Right lung (tissue), 5 donors: ENCODE results near the gene SOX6. TPM values are rescaled to one million over a fixed set of nuclear protein-coding genes. Genes with fewer than 3 reads are reported as not detected.

Source experiments
- DNase-seq, 2 donors: peaks; one replicate each; pipeline ENCODE4 v3.0.0-alpha.2; 2013
- polyA plus RNA-seq, 5 donors: library from polyadenylated mRNA; unstranded; fragments of 120-200 nt; gene quantifications; one replicate each; pipeline versions ENCODE4 v1.2.1 to v1.2.3, GENCODE V29; 2013; ENCODE audit warnings: inconsistent platforms in 1 of 5, low replicate concordance in 1 of 5; ENCODE audit not compliant: insufficient read length in 5 of 5, insufficient read depth in 1 of 5

The SOX6 gene
- polyA plus RNA-seq, 5 donors: 9.5 to 18.8 (median 17.2) TPM

DNA sequence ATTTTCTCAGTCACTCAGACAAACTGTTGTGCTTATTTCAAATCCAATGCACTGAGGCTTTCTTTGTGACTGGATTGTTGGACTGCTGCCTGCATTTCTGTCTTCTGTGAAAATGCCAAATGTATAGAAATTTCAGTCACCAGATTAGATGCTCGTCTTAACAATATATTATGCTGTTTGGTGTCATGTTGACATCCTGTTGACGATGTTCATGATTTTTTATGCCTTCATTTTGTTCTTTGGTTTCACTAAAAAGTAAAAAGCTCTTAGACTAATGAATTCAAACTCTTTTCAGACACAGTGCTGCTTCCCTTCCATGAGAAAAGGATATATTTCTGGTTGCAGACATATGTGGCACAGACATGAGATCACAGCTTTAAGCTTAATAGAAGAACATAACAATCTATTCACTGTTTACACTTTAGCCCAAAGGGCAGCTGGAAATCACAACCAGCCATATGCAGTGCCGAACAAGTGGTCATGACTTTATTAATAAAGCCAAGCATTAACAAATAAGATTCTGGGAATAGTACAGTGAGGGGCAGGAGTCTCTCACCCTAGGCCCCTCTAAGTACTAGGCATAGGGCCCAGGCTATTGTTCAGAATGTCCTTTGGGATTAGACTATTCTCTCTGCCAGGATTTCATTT lies 9.4 kb upstream of the SOX6 start:
- DNase-seq: peak in 1 of 2 donors; percentile 16

DNA sequence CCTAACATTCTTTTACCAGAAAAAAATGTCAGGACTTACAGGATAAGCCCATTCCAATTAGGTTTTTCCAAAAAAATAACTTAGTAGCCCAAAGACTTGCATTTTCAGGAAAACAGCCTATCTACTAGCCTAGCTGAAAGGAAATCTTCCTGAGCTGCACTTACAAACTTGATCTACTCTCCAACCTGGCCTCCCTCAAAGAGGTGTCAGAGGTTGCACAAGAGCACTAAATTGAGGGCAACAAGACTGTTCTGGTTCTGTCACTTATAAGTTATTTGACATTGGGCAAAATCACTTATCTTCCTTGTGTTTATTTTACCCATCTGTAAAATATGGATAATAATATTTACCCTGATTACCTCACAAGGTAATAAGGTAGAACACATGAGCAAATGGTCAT lies 7.9 kb upstream of the SOX6 start:
- DNase-seq: no peak

DNA sequence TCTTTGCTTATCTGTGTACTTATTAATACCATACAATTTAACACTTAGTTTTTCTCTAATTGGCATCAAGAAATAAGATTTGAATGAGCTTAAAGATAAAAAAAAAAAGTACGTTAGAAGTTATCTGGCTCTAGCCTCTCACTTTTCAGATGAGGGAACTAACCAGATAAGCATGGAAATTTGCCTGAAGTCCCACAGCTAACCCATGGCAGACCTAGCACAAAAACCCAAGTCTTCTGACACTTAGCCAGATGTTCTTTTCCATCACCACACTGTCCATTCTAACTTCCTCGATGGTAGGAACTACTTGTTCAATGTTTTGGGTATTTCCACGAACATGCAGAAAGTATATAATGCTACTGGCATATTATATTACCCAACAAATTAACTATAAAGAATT lies 7.4 kb upstream of the SOX6 start:
- DNase-seq: no peak

DNA sequence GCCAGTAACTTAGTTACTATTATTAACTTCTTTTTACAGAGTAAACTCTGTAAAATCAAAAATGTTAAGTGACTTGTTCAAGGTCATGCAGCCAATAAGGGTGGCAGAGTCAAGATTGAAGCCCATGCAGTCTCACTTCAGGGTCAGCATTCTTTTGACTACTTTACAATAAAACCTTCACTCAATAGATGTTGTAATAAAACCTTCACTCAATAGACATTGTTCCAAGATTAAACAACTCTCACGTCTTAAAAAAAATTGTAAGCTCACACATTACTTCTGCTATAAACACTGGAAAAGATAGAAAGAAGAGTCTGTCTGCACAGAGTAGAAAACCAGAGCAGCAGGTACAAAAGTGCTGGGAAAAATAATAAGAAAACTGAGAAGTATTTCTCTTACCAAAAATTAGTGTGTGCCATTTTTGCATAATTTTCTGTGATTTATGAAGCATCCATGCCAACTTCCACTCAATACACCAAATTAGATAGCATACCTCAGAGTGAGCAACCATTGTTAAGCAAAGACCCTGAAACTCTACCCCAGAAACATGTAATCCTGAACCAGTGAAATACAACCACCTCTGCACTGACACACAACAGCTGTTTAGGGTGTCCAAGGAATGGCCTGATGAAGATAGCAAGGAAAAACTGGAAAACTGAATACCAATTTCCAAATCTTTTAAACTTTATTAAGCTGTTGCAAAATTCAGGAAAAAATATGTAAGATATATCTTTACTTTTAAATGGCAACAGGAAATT lies 4.9 kb upstream of the SOX6 start:
- DNase-seq: no peak

DNA sequence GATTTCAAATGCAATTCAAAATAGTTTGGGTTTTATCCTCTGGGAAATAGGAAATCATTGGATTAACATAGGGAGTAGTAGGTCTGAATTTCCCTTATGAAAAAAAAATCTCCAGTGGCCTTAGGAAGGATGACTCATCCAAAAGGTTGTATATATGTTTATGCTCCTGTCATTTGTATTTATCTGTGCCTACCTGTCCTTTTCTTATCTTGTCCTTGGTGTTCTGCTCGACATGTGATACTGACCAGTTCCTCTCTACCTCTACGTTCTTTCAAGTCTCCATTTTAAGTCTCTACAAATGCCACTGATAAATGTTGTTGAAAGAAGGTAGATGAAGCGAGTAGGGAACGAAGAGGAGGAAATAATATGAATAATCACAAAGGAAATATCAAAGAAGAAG lies 3.0 kb upstream of the SOX6 start:
- DNase-seq: no peak

DNA sequence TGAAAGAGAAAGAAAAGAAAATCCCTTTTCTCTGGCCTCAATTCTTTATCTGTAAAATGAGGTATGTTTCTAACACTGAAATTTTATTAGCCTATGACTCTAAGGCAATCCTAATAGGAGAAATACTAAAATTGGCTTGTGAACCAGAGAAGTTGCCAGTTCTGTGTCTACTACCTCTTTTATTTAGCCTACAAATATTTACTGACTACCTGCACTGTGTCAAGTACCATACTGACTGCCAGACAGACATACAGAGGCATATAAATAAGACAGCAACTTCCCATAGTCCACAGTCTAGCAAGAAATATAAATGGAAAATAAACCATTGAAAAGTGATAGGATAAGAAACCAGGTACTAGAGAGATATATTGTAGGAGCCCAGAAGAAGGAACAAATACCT lies 2.4 kb upstream of the SOX6 start:
- no peak for DNase-seq

DNA sequence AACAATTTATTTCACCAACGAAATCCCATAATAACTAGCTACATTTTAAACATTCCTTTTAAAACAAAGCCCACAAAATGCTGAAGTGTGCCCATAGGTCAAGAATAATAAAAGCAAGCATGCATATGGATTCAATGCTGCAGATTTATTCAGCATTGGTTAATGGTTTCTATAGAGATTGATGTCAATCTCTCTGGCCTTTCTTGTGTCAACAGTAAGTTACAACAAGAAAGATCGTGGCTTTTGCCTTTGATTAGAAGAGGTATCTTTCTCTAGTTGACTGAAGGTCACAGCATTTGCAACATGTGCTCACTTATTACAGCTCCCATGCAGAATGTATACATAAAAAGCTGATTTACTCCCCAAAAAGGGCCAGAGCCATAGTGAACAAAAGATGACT lies 1.4 kb upstream of the SOX6 start:
- no peak for DNase-seq

DNA sequence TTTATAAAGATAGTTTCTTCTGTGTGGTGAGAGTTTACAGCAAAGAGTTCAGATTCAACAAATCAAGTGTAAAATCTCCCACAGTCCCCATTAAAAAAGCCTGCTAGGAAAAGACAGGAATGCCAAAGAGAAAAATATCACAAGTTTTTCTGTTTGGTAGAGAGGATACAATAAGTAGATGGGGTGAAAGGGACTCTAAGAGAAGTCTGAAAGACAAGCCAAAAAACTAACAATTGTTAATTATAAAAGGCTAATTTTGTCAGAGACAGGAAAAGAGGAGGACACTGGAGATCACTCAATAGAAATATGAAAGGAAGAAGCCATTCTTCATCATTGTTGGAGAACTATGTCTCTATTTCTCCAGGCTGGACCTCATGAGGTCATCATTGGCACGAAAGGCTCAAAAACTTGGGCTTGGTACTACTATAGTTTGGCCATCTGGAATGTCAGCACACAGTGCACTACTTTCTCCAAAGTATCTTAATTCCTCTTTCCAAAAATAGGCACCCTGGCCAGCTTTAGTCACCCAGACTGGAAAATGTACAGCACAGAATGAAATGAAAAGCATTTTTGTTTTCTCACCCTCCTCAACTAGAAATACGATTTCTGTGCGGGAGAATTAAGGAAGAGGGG lies 531 bp upstream of the SOX6 start:
- no peak for DNase-seq

DNA sequence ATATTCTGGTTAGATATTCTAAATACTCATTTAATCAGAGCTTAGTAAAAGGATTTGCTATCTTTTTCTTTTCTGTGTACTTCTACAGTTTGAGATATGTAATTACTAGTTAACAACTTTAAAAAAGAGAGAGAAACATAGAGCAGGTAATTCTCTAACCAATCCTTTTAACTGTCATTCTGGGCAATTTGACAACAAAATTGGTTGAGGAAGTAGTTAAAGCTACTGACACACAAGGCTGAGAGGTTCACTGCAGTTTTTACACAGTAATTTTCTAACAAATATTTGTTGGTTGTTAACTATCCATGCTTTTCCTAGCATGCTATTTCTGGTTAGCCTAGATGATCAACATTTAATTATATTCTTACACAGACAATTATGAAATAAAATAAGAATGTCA lies 3.6 kb downstream of the SOX6 start:
- DNase-seq: no peak

DNA sequence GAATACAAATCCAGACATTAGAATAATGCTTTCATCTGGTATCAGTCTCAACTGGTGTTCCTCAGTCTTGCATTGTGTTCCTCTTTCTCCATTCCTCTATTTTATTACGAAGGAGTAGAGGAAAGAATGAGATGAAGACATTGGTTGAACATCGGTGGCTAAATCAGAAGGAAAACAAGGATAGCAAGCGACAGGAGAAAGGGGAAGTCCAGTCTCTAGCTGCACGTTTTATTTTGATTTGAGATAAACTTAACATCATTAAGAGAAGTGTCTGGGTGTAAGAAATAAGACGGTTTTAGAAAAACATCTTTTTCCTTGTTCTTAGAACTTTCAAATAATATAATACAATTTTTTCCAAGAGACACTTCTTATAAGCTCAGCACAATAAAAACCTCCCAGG lies 6.2 kb downstream of the SOX6 start:
- DNase-seq: no peak

DNA sequence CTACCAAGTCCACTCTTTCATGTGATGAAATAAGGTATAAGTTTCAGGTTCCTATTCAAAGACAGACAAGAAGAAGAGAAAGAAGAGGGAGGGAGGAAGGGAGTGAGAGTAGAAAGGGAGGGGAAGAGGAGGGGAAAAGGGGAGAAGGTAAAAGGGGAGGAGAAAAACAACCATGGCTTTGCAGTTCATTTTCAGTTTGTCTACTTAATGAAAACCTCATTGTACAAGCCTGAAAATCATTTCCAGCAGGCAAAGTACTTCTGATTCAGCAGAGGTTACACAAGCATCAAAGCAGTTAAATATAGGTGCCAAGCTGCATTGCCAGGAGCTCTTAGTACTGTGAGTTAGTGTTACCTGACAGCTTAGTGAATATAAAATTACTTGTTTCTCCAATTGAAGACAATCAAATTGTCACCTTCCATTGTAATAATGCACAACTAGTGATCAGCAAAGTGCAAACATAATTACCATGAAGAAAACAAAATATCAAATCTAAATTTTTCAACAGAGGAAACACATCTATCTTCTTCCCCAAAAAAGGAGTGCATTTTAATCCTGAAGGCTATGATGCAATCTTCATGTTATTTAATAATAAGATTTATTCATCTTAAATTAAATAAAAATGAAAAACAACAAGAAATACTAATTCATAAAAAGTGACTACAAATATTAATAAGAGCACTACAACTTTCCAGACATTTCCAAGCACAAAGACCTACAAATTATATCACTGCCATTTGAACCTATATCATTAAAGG lies 8.2 kb downstream of the SOX6 start:
- DNase-seq: no peak

DNA sequence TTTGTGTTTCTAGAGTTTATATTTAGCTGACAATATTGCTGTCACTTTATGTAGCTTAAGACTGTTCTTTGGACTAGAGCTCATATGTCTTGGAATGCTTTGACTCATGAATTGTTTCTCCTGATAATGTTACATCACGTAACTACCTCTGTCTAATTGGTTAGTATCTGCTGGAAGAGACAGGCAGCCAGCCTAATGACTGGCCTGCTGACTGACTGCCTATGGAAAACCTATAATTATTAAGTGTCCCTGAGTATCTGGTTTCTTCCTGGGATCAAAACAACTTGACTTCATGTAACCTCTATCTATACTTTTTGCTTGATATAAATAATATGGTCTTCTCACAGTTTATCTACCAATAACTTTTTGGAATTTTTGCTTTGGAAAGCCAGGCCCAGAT lies 9.4 kb downstream of the SOX6 start:
- DNase-seq: no peak

DNA sequence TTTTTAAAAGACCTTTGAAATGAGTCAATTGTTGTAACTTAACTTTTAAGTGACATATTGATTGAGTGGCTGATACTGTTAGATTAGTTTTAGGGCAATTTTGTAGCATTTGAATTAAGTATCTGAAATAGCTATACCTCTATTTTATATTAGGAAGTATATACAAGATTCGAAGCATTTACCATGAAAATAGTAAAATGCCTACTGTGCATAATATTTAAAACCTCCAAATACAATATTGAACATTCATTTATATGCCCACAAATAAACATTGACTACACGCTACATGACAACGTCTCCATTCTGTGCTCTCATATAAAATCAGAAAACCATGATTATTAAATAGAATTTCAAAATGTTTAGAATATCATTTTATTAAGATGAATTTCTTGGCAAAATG lies 14.5 kb downstream of the SOX6 start:
- no peak for DNase-seq

DNA sequence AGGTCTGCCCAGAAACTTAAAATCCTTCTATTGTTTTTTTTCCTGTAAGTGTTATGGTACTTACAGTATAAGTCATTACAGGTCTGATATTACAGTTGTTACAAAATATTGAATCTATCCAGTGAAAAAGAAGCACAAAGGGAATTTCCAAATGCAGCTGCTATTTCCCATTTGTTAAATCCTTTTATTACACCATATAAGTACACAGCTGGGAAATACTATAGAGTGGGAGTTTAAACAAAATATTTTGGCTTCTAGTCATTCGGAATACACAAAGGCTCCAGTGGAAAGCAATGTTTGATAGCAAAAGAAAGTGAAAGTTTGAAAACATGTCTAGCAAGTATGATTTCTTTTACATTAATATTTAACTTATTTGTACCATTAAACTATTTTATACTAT lies 18.0 kb downstream of the SOX6 start:
- peak; percentile 26 to 32 for DNase-seq

DNA sequence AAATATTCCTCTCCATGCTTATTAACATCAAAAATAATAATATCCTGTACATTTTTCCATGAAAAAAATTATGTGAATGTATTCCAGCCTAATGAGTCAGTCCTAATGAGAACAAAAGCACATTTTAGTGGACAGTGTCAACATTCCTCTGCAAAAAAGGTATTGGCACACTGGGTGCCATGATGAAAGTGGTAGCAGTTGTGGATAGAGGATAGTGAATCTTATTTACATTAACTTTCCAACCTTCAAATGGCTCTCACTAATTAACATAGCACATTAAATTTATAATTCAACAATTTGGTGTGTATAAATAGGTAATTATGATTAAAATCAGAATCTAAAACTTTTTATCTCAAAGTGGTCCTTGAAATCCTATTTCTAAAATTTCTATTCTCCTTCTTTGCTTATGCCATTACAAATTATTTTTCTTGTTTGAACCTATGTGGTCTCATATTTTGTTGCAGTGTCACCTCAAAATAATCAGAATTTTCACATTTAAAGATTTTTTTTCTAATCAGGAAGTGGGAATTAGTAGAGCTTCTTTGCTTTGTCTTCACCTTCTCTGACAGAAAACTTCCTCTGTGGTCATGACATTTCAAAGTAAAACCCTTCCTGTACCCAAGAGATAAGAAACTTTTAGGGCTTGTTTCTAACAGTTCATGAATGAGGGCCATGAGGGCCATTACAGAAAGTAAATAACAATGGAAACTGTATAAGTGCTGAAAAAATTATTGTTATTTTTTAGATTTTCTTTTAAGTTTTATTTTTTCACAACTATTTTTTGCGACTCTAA lies 18.7 kb downstream of the SOX6 start:
- DNase-seq: no peak

DNA sequence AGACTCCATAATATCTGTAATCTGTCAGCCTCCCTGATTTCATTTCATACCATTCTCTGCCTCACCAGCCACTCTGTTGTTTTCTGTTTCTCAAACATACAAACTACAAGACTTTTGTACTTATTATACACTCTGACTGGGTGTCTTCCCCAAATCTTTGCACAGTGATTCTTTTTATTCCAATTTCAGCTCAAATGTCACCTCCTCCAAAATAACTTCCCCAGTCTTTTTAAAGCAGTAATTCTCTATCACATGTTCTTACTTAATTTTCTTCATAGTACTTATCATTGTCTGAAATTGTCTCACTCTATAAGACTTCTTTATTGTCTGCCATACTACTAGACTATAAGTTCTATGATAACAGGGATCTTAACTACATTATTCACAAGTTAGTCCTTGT lies 19.6 kb downstream of the SOX6 start:
- no peak for DNase-seq

DNA sequence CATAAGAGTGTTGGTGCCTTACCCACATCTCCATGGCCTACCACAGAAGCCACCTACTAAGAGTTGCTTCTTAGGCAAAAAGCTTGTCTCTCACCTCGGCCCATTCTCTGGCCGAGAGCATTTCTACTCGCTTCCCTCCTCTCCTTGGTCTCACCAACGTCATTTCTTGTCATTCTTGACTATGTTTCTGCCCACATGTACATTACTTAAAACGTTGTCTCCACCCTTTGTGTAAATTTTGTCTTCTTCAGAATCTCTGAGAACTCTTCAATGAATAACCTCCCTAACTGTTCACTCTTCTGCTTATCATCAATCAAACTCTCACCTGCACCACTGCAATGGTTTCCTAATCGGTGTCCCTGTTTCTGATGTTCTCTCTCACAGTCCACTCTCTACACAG lies 20.1 kb downstream of the SOX6 start:
- DNase-seq: no peak

DNA sequence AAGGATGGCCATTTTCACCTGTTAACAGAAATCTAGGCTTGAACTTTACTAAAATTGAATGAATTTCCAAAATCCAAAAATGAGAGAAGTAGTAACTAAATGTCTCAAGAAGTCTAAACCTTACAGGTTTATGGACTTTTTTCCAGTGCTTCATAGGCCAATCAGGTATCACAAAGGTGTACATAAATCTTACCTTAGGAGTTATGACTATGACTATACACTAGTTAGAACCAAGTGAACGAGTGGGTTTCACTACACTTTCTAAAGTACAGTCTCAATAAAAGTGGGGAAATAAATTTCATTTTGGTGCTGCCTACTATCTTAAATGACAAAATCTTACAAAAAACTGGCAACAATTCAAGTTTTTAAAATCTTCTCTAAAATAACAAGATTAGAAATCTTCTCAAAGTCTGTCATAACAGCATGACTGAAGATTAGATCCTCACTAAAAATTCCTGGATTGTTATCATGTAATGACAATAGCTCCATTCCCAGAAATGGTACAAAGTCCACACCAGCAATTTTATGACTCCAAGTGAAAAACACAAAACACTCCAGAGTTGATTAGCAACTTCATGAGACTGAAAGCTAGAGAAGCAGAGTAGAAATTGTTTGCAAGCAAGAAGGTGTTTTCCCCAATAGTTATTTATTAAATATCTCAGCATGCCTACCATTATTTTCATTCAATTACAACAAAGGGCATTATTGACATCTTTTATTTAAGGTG lies 20.9 kb downstream of the SOX6 start:
- no peak for DNase-seq

DNA sequence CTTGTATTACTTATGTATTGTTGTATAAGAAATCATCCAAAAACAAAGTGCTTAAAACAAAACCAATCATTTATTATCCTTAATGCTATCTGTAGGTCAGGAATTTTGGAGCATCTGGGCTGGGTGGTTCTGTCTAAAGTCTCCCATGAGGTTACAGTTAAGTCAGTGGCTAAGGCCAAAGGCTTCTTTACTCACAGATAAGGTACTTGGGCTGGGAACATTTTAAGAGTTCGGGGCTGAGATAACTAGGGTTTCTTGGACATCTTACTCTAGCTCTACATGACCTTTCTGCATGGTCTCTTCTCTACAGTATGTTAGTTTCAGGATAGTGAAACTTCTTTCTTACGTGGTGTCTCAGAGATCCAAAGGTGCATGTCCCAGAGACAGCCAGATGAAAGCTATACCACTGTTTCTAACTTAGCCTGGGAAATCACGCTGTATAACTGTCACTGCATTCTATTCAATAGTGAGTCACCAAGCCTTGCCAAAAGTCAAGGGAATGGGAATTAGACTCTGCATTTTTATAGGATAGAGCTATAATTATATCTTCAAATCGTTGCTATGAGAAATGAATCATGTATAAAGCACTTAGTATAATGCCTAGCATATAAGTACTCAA lies 29.6 kb downstream of the SOX6 start:
- DNase-seq: no peak

DNA sequence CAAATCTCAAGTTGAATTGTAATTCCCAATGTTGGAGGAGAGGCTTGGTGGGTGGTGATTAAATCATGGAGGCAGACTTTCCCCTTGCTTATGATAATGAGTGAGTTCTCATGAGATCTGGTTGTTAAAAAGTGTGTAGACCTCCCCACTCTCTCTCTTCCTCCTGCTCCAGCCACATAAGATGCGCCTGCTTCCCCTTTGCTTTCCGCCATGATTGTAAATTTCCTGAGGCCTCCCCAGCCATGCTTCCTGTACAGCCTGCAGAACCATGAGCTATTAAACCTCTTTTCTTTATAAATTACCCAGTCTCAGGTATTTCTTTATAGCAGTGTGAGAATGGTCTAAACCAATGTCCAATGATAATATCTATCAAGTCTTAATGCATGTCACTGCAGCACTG lies 34.2 kb downstream of the SOX6 start:
- DNase-seq: no peak

DNA sequence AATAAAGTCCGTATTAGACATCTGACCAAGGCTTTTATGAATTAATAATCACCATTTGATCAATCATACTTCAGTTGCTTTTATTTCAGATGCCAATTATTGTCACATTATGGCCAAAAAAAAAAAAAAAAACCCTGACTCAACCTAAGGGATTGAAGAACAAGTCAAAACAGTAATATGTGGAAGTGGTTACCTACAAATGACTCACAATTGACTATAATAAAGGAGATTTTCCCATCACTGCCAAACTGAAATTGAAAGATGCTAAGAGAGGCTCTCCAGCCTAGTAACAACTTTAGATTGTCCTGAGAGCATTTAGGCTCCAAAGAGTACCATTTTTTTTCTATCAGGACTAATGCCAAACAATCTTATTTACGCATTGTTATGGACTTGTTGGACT lies 35.2 kb downstream of the SOX6 start:
- DNase-seq: no peak
